MM.1S (cell line): ENCODE measurements around the gene CCDC38.

Experiments
- EZH2 ChIP-seq: fragments of 300-600 bp; sonication (generic); optimal IDR thresholded peaks from 2 replicates; pipeline ENCODE3; 2017; ENCODE audit warnings: low read depth, mild to moderate bottlenecking, antibody characterized with exemption, low read length, mixed read lengths
- EZH2phosphoT487 ChIP-seq: fragments of 300-600 bp; sonication (generic); IDR thresholded peaks from 2 replicates; pipeline ENCODE4 v1.6.1; 2018; ENCODE audit warnings: antibody characterized with exemption, low read length
- TF ChIP-seq, protein P1 (sequence below): fragments of 300-600 bp; sonication (generic); IDR thresholded peaks from 2 replicates; pipeline ENCODE4 v1.5.1; 2016; ENCODE audit warnings: antibody characterized with exemption, low read length, mixed read lengths

DNA sequence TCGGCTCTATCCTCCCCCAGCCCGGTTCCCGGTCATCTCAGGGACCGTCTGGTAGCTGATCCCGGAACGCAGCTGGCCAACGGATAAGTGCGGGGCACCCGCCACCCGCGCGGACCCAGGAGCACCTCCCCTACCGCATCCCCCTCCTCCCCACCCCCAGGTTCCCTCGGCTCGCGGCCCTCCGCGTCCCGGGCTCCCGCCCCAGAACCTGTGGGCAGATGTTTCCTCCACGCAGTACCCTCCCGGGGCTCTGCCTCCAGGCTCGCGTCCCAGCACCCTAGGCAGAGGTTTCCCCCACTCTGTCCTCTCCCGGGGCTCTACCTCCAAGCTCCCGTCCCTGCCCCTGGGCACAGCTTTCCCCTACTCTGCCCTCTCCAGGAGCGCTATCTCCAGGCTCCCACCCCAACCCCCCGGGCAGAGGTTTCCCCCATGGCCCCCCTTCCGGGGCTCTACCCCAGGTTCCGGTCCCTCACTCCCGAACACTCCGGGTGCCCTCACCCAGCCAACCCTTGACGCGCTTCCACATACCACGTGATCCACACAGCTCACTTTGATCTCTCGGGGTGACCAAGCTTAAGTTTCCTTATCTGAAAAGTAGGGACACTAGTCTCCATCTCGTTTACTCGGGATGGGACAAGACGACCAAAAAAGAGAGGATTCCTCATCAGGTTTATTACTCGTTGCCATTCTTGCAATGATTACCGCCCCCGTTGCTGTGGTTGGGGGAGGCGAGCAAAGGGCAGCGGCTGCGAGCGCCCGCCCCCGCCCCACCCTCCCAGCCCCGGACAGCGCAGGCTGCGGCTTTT lies at the start of gene CCDC38:
- TF ChIP-seq, protein P1, sequence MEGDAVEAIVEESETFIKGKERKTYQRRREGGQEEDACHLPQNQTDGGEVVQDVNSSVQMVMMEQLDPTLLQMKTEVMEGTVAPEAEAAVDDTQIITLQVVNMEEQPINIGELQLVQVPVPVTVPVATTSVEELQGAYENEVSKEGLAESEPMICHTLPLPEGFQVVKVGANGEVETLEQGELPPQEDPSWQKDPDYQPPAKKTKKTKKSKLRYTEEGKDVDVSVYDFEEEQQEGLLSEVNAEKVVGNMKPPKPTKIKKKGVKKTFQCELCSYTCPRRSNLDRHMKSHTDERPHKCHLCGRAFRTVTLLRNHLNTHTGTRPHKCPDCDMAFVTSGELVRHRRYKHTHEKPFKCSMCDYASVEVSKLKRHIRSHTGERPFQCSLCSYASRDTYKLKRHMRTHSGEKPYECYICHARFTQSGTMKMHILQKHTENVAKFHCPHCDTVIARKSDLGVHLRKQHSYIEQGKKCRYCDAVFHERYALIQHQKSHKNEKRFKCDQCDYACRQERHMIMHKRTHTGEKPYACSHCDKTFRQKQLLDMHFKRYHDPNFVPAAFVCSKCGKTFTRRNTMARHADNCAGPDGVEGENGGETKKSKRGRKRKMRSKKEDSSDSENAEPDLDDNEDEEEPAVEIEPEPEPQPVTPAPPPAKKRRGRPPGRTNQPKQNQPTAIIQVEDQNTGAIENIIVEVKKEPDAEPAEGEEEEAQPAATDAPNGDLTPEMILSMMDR = no peak
- no peak for TF ChIP-seq EZH2phosphoT487
- no peak for TF ChIP-seq EZH2
